AG09319 (cell line): ENCODE results near the gene CD244.

Source experiments
- DNase-seq: peaks from one replicate; pipeline ENCODE4 v3.0.0-alpha.2; 2010; ENCODE audit warnings: low read depth; ENCODE audit errors: extremely low read depth
- CTCF ChIP-seq: IDR thresholded peaks from 2 replicates; pipeline ENCODE4 v1.5.1; 2011; ENCODE audit warnings: low read depth, mild to moderate bottlenecking, inconsistent platforms, low read length, moderate library complexity

The CD244 gene

DNA sequence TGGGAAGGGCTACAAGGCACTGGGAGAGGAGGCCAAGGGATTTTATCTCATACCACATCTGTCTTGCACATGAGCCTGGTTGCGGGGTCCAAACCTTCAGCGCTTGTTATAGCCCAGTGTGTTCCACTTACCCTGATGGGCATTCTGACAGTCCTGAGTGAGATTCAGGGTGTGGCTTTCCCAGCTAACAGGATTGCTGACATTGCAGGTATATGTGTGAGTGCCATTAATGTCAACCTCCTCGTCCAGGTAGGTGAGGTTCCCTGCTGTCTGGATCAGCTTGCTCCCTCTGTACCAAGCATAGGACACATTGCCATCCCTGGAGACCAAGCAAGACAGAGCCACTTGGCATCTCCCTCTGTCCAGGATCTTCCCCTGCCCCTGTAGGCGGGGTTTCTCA, 21.6 kb downstream of the CD244 start:
- no peak for TF ChIP-seq CTCF
- DNase-seq = no peak

GRCh38 chr1:160839746-160840145, 22.9 kb downstream of the CD244 start:
- TF ChIP-seq CTCF = no peak
- no peak for DNase-seq

DNA sequence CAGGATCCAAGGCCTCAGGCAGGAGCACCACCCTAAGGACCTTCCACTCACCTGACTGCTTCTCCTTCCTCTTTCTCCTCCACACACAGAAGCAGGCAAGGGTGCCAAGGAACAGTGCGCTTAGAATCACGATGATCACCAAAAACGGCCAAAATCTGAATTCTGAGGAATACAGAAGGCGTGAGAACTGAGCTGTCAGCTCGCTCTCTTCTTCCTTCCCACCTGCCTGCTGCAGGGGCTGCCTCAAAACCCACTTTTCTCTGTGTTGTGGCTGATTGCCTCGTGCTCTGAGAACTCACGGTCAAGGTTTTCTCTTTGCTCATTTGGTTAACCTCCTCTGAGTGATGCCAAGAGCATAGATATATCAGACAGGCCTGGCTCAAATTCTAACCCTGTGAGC, 23.8 kb downstream of the CD244 start:
- no peak for TF ChIP-seq CTCF
- no peak for DNase-seq

DNA sequence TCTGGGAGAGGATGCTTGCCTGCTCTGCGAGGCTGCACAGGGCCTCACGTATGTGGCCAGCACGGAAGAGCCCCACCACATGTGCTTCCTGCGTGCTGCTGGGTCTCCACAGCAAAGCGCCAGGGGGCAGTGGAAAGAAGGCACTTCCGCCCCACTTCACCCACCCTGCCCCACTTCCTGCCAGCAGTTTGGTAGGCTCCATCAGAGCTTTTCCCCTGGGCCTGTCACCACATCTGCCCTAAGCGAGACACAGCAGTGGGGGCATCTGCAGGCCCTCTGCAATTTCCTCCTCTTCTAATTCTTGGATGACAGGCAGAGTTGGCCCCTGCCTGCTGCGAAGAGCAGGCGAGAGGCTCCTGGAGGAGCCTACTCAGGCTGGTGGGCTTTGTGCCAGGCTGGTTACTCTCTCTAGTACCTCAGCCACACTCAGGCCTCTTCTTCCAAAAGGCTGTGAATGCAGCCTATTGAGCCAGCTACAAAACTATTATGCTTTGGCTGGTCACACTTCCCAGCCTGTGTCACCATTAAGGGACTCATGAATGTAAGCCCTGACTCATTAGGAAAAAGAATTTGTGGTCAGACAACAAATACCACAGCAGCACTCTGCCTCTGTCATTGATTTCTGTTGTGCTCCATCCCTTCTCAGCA, 25.0 kb downstream of the CD244 start:
- TF ChIP-seq CTCF = no peak
- no peak for DNase-seq

GRCh38 chr1:160836981-160837557, 25.6 kb downstream of the CD244 start:
- DNase-seq = no peak
- TF ChIP-seq CTCF = no peak

GRCh38 chr1:160836561-160836960, 26.1 kb downstream of the CD244 start:
- no peak for DNase-seq
- TF ChIP-seq CTCF = no peak

- TF ChIP-seq CTCF = no peak
- no peak for DNase-seq
Observed at GRCh38 chr1:160835751-160836150, 26.9 kb downstream of the CD244 start.
